ENCODE results near the gene TMF1.
A peak's percentile ranks its signal among the peaks of the same experiment; 100 is the strongest.

Gene TMF1

DNA sequence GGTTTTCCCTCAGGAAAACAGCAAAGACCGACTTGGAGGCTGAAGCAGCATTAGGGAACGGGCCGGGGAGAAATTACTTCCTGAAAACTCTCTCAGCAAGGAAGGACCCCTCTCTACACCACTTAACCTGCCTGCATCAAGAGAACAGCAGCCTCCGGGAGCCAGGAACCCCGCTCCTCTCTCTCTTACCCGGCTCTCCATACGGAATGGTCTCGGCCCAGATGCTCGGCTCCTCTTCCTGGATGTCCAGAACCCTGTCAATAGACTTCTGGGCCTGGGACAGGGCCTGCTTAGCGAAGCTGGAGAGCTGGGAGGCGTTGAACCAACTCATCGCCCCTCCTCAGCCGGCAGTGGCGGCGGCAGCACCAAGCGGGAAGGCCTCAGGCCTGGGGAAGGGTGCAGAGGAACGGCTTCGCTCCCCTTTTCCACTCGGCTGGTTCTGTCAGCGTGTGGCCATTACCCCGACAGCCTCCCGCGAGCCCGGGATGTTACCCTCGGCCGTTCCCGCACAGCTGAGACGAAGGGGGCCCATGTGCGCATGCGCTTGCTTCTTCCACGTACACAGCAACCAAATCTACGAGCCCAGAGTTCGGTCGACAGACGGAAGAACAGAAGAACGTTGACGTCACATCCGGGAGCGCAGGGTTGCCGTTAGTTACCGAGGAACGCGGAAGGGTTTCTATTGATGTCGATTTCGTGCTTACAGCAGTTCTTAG is at the start of gene TMF1:
TSS of gene TMF1 (minus strand) at position 578 of the 716 bp plus-strand sequence. CDS start at position 331, 247 bp downstream.
- DNase-seq (ENCODE audit: low read depth in 2 of 2) = peak; percentile 95 to 97

DNA sequence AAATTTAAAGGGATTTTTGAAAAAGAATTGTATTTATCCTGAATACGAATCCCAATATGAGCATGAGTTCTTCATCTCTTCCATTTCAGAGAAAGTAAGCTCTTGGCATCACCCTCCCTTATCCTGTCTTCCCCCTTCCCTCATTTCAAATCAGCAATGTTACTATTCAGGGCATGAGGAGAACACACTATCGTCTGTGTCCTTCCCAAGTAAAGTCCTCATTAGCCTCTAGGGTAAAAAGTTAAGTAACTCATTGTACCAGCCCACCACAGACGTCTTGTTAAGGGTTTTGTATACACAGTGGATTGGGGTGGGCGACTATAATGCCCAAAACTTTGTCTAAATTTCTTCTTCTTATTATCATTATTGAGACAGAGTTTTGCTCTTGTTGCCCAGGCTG is 47.4 kb upstream of the TMF1 start:
- no peak for DNase-seq (ENCODE audit: low read depth in 2 of 2)

- DNase-seq (ENCODE audit: low read depth in 2 of 2) = no peak
These were observed 45.4 kb upstream of the TMF1 start for GRCh38 chr3:69097407-69098086.

DNA sequence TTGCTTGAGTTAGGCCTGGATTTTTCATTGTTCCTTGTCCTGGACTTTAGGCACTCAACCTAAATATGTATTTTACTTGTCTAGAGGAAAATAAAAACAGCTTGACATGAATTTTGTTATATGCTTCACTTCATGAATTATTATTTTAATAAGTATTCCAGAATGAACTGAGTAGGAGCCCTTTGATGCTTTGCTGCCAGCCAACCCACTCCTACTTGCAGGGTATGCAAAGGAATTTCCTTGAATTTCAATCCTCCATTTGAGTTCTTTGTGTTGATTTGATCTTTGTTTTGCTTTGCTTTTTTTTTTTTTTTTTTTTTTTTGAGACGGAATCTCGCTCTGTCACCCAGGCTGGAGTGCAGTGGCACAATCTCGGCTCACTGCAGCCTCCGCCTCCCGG is 44.2 kb upstream of the TMF1 start:
- DNase-seq (ENCODE audit: low read depth in 2 of 2) = no peak

DNA sequence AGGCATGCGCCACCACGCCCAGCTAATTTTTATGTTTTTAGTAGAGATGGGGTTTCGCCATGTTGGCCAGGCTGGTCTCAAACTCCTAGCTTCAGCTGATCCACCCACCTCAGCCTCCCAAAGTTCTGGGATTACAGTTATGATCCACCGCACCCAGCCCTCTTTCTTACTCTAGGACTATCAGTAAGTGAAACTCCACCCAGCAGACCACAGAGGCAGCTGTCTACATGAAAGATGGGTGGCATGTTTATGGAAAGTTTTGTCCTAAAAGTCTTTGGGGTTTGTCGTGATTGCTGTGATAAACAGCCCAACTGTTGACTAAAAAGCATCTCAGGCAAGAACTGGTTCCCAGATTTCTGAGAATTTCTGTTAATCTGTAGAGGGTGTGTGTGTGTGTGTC is 43.5 kb upstream of the TMF1 start:
- no peak for DNase-seq (ENCODE audit: low read depth in 2 of 2)

GRCh38 chr3:69094467-69095205 is 42.5 kb upstream of the TMF1 start:
- no peak for DNase-seq (ENCODE audit: low read depth in 2 of 2)

DNA sequence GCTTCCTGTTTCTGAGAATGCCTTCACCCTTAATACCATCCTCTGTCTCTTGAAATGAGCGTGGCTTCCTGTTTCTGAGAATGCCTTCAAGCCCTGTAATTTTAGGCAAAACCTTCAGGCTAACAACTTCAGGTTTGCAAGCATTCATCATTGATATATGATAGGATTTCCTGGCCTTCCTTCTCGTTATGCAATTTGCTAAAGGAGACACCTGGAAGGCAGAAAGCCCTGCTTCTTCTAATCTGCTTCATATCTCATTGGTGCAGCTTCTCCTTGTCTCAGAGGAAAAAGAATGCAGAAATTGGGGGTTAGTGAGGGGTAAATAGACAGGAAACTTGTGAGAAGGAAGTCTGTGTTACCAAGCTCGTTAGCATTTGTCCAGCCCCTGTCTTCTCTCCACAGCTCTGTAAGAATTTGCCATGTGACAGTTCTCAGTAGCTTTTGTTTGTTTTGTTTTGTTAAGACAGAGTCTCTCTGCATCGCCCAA is 39.9 kb upstream of the TMF1 start:
- DNase-seq (ENCODE audit: low read depth in 2 of 2) = no peak

DNA sequence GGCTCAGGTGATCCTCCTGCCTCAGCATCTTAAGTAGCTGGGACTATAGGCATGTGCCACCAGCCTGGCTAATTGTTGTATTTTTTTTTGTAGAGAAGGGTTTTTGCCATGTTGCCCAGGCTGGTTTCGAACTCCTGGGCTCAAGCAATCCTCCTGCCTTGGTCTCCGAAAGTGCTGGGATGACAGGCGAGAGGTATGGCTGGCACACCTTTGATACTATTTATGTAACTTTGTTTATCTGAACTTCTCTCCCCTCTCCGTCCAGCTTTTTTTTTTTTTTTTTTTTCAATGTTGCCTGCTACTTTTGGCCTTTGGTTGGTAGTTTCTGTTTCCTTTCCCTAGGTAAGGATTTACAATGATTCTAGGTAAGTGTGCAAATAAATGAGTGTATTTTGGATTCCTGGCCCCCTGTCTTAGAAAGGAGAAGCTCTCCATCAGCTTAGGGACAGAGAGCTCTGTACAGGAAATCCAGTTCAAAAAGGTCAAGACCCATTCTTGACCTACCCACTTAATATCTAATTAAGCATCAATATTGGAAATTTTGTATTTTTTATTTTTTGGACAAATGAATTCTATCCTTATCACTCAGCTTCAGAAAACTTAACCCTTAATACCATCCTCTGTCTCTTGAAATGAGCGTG is 39.4 kb upstream of the TMF1 start:
- no peak for DNase-seq (ENCODE audit: low read depth in 2 of 2)

DNA sequence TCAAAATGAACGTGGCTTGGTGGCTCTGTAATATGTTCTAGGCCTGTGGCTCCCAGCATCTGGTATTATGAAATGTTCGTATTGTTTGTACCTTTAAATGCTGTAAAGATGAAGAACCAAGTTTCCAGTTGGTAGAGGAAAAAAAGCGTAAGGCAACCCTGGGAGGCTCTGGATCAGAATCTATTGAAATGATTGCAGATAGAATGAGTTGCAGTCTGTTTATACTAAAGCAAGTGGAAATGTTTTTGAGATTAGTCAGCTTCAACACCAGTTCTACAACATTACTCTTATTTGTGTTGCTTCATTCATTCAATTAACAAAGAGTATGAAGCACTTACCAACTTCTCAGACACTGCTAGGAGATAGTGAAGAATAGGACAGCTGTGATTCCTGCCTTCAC is 37.9 kb upstream of the TMF1 start:
- no peak for DNase-seq (ENCODE audit: low read depth in 2 of 2)

DNA sequence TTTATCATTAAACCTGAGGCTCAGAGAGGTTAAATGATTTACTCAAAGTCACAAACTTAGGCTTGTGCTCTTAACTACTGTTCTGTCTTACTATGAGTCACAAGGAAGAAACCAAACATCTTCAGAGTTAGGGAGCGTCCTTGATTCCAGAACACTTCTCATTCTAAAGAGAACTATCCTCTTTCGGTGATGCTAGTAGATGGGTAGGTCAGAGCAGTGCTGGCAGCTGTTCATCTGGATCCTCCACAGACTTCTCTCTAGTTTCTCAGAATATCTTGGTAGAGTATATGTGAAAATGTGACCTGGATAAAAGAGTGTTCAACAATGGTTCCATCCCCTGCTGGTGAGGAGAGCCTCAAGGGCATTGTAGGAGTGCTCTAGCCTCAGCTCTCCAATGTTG is 35.9 kb upstream of the TMF1 start:
- DNase-seq (ENCODE audit: low read depth in 2 of 2) = no peak

DNA sequence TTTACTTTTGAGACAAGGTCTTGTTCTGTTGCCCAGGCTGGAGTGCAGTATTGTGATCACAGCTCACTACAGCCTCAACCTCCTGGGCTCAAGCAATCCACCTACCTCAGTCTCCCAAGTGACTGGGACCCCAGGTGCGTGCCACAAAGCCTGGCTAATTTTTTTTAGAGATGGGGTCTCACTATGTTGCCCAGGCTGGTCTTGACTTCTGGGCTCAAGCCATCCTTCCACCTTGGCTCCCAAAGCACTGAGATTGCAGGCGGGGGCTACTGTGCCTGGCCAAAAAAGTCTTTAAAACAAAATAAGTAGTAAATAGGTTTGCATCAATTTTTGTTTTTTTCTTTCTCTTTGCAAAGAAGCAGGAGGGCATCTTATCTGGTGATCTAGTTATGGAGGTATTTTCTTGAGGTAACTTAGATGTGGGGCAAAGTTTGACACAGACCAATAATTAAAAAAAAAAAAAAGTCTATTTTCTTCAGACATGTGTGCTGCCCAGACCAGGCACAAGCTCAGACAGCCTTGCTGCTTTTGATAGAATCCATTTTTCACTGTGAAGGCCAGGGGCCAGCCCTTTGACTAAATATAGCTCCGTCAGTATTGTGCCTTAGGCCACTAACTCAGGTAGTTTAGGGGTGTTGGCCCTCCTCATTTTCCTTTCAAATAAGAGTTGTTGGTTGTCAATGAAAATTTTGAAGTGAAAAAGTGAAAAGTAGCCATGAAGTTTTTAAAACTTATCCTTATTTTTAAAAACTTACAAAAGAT is 35.1 kb upstream of the TMF1 start:
- no peak for DNase-seq (ENCODE audit: low read depth in 2 of 2)

GRCh38 chr3:69085833-69086722 is 33.9 kb upstream of the TMF1 start:
- peak; percentile 72 to 78 for DNase-seq (ENCODE audit: low read depth in 2 of 2)

DNA sequence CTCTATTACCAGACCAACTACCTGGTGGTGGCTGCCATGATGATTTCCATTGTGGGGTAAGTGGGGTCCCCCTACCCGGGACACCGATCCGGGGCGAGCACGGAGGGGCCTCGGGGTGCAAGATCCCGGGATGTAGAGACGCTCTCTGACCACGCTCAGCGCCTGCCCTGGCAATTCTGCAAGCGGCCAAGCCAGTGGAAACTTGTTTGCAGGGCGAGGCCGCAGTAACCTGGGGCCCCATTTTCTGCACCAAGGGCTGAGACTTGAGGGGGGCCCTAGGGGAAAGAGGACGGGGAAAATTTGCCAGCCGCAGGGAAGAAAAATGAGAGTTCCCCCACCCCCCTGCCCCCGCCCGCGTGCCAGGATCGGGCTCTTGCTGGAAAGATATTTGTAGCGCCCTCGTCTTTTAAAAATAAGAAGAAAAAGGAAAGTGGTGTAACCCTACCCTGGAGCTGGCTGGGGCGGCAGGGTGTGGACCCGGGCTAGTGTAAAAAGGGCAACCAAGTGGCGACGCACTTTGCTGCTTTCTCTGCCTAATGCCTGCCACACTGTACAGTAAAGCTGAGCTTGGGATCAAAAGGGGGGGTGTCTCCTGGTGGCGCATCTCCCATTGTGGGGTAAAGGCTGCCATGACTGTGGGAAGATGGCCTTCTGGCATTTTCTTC is 33.2 kb upstream of the TMF1 start:
- no peak for DNase-seq (ENCODE audit: low read depth in 2 of 2)

GRCh38 chr3:69084326-69085167 is 32.4 kb upstream of the TMF1 start, which contains the start of gene ARL6IP5:
ARL6IP5 (plus strand) TSS chr3:69084937; CDS start chr3:69085048, 111 bp downstream.
- DNase-seq (ENCODE audit: low read depth in 2 of 2) = peak; percentile 86 to 87

- peak; percentile 66 to 73 for DNase-seq (ENCODE audit: low read depth in 2 of 2)
These were observed 30.7 kb upstream of the TMF1 start for GRCh38 chr3:69082805-69083204.

DNA sequence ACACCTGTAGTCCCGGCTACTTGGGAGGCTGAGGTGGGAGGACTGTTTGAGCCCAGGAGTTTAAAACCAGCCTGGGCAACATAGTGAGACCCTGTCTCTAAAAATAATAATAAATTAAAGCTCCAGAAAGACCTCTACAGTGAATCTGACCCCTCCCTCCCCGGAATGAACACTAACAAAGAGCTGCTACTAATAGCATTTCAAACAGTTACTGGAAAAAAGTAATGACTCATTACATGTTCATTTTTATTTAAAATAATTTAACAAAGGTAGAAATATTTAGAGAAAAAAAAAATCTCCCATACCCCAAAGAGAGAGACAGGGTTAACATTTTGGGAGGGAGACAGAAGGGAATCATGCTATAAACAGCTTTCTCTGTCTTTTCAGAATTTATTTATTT is 30.2 kb upstream of the TMF1 start:
- DNase-seq (ENCODE audit: low read depth in 2 of 2) = no peak

DNA sequence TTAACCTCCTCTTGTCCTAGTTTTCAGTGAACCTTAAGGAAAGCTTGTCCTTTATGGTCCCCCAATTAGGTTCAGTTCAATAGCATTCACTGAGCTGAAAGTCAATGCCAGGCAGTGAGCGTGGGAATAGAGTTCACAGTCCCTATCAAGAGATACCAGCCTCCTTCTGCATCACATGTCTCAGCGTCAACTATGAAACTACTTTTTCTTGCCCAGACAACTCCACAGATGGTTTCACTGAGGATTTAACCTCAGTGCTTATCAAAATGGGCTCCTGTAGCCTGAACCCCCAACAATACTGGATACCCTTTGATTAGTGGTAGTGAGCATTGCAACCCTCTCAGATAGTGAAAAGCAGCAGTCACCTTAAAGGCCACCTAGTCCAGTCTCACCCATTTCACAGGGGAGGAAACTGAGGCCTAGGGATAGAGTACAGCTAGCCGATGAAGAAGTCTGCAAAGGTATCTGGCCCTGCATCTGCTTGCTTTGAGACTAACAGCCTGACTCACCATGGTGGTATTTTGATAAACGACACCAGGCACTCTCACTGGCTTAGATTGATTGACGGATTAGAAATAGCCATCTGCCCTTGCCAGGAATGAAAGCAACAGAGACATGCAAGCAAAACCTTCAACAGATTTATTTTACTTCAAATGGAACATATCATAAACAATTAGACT is 29.6 kb upstream of the TMF1 start:
- no peak for DNase-seq (ENCODE audit: low read depth in 2 of 2)

All from stimulated activated CD4-positive, alpha-beta T cell treated with anti-CD3 and anti-CD28 coated beads, Interleukin-15, amount 100 ng/mL, for 48 hours (primary cell).